ENCODE measurements around the gene CER1. TPM values are rescaled to one million over a fixed set of nuclear protein-coding genes. Genes with fewer than 3 reads are reported as not detected.

Gene CER1
- total and polyA plus RNA-seq, 12 donors = 0.39 TPM; not detected in 11

GRCh38 chr9:14704281-14704680 is 18.3 kb downstream of the CER1 start:
- Histone ChIP-seq H3K27ac (no peak overlapping the region), H3K4me1 (replicated peaks in 1 of 2) (no peaks in the 10 kb centered on the region), H3K36me3 (replicated peaks in 1 of 2) (no peaks in the 10 kb centered on the region), H3K27me3 (peaks cover 3% of the 10 kb centered on the region), H3K4me3 (no peak overlapping the region), H3K9me3 (replicated peaks in 1 of 3) (peaks cover 0 to 5% (median 0%) of the 10 kb centered on the region in 3 donors)
- whole genome bisulfite sequencing, 4 donors = 86 to 98% (median 89%) methylated on average over 3 of the region's 3 CpGs
- TF ChIP-seq POLR2A (IDR thresholded peaks at IDR 0.05) (no peak), CTCF (IDR thresholded peaks at IDR 0.05) (no peak)
- intact Hi-C loops (cut with DNase I) = no loop called here
- DNase-seq = no peak

- no peak for DNase-seq
- Histone ChIP-seq H3K9me3 (replicated peaks in 1 of 3) (peaks cover 0 to 5% (median 0%) of the 10 kb centered on the region in 3 donors), H3K27ac (no peak overlapping the region), H3K36me3 (replicated peaks in 1 of 2) (no peaks in the 10 kb centered on the region), H3K4me1 (replicated peaks in 1 of 2) (no peaks in the 10 kb centered on the region), H3K27me3 (peaks cover 3% of the 10 kb centered on the region), H3K4me3 (no peak overlapping the region)
- 54 to 63% (median 58%) methylated on average over 4 of the region's 4 CpGs for WGBS, 4 donors
- TF ChIP-seq POLR2A (IDR thresholded peaks at IDR 0.05) = no peak
- no peak for TF ChIP-seq CTCF (IDR thresholded peaks at IDR 0.05)
- intact Hi-C loops (cut with DNase I) = no loop called here
Measured at GRCh38 chr9:14702200-14702720, 20.3 kb downstream of the CER1 start.

- H3K27me3 ChIP-seq = no peaks in the 10 kb centered on the region
- TF ChIP-seq CTCF (IDR thresholded peaks at IDR 0.05) (no peak), POLR2A (IDR thresholded peaks at IDR 0.05) (peak in 1 of 2 donors; percentile 26)
- peaks cover 5 to 25% of the 10 kb centered on the region in 2 donors for H3K4me1 ChIP-seq (replicated peaks in 1 of 2)
- no peaks in the 10 kb centered on the region for H3K9me3 ChIP-seq (replicated peaks in 1 of 3)
- peak; percentile 65 to 84 (median 71) for DNase-seq
- peak within 1 kb of the TSS in 3 of 5 donors; percentile 43 to 65 (median 61) for H3K27ac ChIP-seq
- peak within 1 kb of the TSS; percentile 24 to 93 (median 80) for H3K4me3 ChIP-seq
- intact Hi-C loops (cut with DNase I) = no loop called here
- 0 to 4% (median 3%) methylated on average over 5 to 50 of the region's 50 CpGs for WGBS, 4 donors
- H3K36me3 ChIP-seq (replicated peaks in 1 of 2) = peaks cover 0 to 12% of the 10 kb centered on the region in 2 donors
Measured at GRCh38 chr9:14693251-14693861, 29.2 kb downstream of the CER1 start, which contains the start of gene ZDHHC21. ZDHHC21 (minus strand) TSS chr9:14693432; CDS start chr9:14674340, 19,092 bp downstream.

GRCh38 chr9:14692470-14693250 is 29.9 kb downstream of the CER1 start:
- peak overlapping the region in 3 of 5 donors; percentile 43 to 65 (median 61) for H3K27ac ChIP-seq
- no peaks in the 10 kb centered on the region for H3K9me3 ChIP-seq (replicated peaks in 1 of 3)
- DNase-seq = peak in 6 of 7 donors; percentile 12 to 53 (median 32)
- peaks cover 5 to 25% of the 10 kb centered on the region in 2 donors for H3K4me1 ChIP-seq (replicated peaks in 1 of 2)
- H3K4me3 ChIP-seq = peak overlapping the region; percentile 24 to 93 (median 56)
- H3K27me3 ChIP-seq = no peaks in the 10 kb centered on the region
- 1 to 2% (median 2%) methylated on average over 10 to 35 of the region's 35 CpGs for WGBS, 4 donors
- TF ChIP-seq CTCF (IDR thresholded peaks at IDR 0.05) = no peak
- no peak for TF ChIP-seq POLR2A (IDR thresholded peaks at IDR 0.05)
- peaks cover 0 to 13% of the 10 kb centered on the region in 2 donors for H3K36me3 ChIP-seq (replicated peaks in 1 of 2)
- intact Hi-C loops (cut with DNase I) = no loop called here
